ENCODE results near the gene CIRBP.

CIRBP gene

DNA sequence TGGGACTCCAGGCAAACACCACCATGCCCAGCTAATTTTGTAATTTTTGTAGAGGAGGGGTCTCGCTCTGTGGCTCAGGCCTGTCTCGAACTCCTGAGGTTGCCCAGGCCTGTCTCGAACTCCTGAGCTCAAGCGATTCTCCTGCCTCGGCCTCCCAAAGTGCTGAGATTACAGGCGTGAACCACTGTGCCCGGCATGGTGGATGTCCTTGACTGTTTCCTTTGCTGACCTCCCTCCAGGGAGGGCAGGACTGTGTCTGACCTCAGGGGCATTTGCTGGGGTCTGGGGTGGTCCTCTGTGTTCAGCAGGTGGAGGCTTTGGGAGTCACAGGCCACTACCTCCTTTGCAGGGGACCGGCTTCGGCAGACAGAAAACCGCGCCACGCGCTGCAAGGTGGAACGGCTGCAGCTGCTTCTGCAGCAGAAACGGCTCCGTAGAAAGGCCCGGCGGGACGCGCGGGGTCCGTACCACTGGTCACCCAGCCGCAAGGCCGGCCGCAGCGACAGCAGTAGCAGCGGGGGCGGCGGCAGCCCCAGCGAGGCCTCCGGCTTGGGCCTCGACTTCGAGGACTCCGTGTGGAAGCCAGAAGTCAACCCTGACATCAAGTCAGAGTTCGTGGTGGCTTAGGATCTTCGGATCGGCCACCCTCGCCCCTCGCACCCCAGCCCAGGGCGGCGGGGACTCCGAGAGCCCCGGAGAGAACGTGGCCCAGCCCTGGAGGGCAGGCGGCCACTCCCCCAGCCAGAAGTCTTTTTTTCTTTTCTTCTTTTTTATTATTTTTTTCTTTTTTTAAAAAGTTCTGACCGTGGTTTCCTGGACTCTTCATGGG is 12.3 kb upstream of the CIRBP start:
- no peak for DNase-seq (ENCODE audit: low read depth)

DNA sequence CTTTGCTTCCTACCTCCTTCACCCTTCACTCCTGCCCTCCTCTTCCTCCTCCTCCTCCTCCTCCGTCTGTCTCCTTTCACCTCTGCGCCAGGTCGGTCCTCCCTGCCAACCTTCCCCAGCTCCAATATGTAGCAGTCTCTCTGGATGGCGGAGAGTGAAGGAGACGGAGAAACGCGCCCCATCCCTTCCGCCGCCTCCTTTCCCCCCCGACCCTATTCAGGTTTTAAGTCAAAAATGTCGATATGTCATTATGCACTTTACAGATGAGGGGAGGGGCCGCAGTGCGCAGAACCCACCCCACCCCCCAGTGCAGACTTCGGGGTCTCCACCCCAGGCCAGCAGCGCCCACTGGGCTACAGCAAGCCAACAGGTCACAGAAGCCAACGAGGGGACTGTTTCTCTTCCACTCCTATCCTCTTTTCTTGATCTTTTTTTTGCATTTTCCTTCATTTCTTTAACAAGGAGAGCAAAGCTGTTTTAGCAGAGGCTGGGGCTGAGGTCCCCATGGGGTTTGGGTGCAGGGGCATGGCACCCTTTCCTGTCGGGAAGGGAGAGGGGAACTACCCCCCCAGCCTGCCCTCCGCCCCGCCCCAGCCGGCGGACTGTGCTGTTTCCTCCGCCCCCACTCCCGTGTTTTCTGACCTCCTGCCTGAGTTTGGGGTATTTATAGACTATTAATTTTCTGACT is 11.5 kb upstream of the CIRBP start:
- DNase-seq (ENCODE audit: low read depth): no peak

DNA sequence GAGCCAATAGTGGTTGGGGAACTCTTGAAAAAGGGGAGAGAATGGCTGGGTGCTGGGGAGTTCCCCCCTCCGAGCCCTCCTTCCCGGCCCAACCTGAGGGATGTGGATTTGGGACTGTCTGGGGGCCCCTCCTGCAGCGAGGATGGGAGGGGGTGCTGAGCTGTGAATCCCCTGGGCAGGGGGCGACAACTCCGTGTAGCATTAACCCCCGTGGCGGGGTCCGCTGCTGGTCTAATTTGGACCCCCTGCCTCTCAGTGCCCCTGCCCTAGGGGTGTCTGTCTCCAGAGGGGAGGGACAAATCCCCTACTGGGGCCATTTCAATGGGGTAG is 11.0 kb upstream of the CIRBP start:
- DNase-seq (ENCODE audit: low read depth): no peak

DNA sequence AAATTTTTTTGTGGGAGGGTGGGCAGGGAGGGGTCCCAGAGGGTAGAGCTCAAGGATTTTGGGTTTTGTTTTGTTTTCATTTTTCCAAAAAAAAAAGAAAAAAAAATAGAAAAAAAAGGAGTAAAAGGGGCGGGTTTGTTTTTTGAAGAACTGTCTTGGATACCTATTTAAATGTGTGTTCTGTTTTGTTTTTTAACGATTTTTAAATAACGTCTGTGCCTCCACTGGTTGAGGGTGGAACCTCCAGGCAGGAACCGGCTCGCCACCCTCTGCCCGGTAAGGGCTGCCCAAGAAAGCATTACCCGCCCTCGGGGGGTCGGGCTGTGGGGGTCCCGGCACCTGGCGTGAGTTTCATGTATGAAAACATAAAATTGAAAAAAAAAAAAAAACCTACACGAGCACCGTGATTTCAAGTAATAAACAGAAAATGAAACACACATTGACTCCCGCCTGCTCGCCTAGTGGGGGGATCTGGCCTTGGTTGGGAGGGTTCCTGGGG is 10.4 kb upstream of the CIRBP start:
- no peak for DNase-seq (ENCODE audit: low read depth)

DNA sequence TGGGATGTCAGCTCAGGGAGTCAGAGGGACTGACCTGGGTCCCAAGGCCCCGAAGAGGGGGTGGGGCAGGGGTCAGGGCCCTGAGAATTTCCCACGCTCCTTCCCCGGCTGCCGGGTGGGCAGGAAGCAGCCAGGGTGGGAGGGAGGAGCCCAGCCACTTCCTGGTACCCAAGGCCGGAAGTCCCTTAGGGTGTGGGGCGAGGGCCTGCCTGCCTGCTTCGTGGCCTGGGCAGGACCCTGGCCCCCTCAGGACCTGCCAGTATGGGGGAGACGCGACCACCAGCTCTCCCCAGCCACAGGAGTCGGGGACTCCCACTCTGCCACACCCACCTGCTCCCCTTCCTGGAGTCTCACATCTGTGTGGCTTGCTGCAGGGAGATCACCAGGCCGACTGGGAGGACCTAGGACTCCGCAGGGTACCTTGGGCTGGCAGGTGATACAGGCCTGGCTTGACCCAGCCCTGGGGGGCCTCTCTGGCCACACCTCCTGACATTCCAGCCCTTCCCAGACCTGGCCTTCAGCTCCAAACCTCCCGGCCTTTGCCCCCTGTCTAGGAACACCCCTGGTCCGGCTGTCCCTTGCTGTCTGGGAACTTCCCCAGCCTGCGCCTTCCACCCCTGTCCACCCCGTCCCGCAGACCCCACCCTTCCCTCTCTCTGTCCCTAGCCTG is 9.8 kb upstream of the CIRBP start:
- DNase-seq (ENCODE audit: low read depth): no peak

DNA sequence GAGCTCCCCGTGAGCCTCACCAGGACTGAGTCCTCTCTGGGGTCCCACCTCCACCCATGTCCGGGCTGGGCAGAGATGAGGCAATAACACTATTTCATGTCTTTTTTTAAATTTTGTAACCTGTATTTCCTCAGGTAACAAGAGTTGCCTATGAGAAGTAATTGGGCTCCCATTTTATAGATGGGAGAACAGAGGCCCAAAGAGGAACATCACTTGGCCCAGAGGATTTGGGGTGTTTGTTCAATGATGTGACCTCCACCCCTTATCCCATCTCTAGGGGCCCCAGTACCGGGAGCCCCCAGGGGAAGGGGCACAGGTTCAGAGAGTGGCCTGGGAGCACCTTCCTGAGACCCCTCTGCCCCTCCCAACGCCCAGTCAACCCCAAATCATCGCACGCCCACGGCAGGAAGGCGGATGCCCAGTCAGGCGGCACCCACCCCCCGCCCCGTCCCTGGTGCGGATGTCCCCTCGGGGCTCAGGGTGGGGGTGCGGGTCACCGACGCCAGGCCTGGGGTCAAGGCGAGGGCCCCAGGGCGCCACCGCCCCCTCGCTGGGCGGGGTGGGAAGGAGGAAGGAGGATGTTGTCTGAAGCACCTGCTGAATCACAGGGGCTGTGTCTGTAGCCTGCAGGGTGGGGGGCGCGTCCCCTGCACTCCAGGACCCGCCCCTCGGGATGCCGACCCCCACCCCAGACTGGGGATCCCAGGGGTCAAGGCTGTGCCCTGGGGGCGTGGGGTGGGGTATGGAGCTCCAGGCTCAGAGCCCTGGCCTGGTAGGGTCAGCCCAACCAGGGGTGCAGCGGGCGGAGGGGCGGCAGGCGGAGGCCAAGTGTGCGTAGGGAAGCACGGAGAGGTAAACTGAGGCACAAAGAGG is 9.0 kb upstream of the CIRBP start:
- DNase-seq (ENCODE audit: low read depth): no peak

DNA sequence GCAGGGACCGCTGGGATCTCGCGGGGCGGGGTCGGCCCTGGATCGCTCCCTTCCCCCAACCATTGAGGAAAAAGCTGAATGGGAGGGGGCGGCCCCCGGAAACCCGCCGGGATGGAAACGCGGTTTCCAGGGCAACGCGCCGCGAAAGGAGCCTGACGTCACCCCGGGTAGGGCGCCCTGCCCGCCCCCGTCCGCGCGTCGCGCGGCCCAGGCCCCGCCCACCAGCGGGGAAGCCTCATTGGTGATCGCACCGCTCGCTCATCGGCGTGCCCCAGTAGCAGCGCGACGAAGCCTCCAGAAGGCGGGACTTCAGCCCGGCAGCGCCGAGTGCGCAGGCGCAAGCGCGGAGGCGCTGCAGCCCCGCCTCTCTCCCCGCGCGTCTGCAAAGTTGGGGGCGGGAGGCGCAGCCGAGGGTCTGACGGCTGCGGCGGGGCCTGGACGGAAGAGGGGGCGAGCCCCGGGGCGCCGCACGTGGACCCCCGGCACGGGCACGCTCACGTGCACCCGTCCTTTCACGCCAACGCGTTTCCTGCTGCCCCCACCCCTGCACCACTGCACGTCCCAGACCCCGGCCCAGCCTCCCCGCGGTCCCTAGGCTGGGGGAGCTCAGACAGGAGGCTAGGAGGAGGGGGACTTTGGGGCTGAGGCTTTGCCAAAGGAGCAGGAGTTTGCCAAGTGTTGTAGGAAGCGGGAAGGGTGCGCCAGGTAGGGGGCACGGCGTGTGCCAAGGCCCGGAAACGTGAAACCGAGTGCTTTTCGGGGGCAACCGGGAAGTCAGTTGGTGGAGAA is 8.2 kb upstream of the CIRBP start:
- DNase-seq (ENCODE audit: low read depth): peak; percentile 67

DNA sequence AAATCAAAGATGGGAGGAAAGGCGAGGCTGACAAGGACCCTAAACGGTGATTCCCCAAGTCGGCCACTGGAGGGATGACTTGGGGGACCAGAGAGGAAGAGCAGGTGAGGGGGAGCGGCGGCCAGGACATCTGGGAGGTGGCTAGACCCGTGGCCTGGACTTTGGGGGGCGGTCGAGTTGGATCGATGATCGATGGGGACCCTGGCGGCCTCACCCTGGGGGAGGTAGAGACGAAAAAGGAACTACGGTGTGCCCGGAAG is 7.7 kb upstream of the CIRBP start:
- no peak for DNase-seq (ENCODE audit: low read depth)

DNA sequence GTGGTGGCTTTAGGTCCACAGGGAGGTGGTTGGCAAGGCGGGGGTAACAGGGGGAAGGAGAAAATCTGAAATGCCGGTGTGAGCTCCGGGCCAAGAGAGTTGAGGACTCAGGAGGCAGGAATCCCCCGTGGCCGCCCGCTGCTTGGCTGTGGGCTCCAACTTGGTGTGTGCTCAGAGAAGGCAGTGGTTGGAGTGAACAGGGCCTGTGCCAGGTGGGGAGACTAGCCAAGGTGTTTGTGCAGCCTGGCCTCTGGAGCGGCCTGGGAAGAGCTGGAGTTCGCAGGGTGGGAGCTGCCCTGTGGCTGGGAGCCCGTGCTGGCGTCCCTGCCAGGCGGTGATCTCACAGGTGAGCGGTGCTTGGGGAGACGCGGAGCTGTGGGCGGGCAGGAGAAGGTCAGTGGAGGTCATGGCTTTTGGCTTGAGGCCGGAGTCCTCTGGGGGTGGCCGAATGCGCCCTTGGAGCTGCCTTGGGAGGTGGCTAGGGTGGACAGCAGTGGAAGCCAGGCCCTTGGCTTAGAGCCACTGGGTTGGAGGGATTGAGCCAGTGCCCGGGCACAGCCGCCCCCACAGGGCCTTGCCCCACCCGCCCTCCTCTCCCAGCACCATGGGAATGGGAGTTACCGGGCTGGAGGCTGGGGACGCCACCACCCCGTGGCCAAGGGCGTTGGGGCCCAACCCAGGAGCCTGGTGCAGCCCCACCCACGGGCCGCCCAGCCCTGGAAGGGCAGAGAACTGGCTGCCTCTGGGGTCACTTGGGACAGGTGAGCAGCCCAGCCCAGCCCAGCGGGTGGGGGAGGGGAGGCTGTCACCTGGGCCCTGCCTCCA is 7.1 kb upstream of the CIRBP start:
- no peak for DNase-seq (ENCODE audit: low read depth)

DNA sequence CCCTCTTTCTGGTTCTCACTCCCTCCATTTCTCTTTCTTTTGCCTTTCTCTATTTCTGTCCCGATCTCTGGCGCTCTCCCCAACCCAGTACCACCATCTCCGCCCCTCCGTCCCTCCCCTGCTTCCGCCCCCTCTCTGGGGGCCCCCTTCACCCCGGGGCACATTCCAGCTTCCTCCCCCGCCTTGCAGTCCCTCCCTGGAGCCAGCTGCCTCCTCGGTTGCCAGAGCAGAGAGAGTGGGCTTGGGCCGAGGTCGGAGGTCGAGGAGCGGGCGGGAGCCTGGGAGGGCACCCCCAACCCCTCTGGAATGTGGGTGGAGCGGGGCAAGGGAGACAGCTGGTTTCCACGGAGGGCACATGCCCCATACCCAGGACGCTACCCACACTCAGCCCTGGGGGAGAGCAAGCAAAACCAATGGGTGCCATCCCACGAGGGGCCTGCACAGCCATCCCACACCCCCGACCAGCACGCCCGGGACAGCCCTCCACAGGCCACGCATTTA is 6.5 kb upstream of the CIRBP start:
- no peak for DNase-seq (ENCODE audit: low read depth)

DNA sequence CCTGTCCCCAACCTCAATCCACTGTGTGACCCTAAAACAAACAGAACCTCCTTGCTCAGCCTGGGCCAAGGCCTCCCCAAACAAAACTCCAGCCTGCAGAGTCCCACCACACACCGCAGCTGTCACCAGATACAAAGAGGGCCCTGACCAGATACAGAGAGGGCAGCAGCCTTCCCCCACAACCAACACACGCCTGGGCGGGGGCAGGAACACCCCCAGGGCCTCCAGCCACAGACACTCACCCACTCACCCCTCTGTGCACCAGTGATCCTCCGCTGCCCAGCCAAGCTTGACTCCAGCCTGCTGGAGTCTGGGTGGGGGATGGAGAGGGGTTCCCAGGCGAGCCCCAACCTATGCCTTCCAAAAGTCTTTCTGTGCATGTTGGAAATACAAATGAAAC is 5.9 kb upstream of the CIRBP start:
- DNase-seq (ENCODE audit: low read depth): no peak

DNA sequence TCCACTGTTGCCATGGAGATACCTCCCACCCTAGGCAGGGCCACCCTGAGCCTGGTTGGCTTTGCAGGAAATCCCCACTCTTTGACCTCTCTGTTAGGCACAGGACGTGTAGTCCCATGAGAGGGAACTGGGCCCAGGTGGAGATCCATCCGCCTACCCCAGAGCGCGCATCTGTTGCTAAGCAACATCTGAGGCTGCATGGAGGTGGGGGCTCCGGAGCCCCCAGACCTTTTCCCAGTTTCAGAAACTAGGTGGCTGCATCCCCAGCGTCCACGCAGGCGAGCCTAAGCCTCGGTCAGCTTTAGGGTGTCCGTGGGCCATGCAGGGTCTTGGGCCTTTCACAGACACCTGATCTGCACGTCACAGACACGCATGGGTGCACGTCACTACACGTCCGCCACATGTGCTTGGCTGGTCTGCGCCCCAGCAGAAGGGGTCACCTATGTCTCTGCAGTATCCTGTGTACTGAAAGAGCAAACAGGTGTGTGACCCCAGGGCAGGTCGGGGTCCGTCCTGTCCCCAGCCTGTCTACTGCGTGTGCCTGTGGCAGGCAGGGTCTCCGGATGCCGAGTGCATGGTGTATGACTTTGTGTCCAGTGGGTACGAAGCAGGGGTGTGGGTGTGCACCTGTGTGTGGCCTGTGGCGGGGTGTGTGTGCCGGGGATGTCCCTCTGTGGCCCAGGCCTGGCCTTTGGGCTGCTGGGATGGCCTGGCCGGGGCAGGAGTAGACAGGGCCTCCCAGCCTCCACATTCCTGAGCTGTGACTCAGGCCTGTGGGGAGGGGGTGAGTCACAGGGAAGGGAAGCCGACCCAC is 4.1 kb upstream of the CIRBP start:
- DNase-seq (ENCODE audit: low read depth): no peak

DNA sequence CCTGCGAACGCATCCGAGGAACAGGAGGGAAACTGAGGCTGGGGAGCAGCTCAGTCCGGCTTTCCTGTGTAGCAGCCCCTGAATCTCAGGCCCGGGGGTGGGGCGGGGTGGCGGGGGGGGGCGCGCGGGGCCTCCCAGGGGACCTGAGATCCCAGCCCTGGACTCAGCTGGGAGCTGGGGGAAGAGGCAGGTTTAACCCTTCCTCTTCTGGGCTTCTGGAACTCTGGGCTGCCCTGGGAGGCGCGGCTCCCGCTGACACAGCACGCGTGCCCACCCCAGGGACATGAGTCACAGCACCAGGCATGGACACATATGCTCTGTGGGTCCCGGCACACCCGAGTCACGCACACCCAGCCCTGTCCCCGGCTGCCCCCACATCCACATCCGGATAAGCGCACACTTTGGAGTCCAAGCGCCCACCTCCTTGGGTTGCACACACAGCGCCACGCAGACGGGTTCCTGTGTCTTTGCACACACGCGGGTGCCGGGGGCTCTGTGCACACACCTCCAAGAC is 3.5 kb upstream of the CIRBP start:
- peak; percentile 64 for DNase-seq (ENCODE audit: low read depth)

DNA sequence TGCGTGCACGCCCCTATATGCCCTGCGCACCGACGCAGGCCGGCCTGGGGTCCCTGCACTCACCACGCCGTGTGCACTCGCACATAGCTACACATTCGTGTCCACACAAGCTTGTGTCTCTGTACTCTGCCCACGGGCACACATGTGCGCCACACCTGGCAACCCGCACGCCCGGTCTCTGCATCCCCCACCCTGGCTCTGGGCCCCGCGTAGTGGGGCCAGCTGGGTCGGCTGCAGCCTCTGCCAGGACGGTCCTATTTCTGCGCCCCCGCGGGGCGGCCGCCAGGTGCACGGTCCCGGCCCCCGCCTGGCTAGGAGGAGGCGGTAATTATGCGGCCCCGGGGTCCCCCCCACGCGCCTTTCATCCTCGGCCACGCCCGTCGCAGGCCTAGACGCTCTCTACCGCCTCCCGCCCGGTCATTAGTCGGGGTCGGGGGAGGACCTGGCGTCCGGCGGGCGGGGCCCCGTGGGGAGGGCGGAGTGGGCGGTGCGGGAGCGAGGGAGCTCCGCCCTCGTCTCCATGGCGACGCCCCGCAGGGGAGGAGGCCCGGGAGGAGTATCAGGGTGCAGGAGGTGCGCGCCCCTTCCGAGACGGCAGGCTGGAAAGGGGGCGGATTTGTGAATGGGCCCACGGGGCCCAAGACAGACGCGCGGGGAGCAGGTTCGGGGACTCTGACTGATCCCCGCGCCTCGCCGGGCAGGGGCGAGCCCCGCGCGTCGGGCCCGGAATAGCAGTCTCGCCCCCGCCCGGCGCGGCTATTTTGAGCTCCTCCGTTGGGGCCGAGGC is 2.8 kb upstream of the CIRBP start:
- no peak for DNase-seq (ENCODE audit: low read depth)

DNA sequence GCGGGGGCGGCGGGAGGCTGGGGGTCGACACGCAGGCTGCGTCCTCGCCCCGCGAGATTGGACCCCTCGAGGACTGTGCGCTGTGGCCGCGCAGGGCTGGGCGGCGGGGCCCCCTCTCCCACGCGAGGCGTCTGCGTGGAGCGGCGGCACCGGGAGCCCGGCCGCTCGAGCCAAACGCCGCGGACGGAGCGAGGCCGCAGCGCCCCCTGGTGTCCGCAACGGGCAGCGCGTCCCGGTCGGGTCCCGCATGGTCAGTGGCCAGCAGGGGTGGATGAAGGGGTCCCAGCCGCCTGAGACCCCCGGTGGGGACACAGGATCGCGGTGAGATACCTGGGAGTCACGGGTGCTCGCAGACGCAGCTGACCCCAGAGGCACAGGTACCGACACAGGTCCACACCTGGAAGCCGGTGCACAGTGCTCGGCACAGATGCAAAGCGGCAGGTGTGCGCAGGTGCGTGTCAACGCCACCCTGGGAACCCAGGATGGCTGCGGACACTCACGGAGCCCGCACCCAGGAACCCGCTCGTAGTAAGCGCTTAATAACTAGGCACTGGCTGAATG is 2.1 kb upstream of the CIRBP start:
- no peak for DNase-seq (ENCODE audit: low read depth)

DNA sequence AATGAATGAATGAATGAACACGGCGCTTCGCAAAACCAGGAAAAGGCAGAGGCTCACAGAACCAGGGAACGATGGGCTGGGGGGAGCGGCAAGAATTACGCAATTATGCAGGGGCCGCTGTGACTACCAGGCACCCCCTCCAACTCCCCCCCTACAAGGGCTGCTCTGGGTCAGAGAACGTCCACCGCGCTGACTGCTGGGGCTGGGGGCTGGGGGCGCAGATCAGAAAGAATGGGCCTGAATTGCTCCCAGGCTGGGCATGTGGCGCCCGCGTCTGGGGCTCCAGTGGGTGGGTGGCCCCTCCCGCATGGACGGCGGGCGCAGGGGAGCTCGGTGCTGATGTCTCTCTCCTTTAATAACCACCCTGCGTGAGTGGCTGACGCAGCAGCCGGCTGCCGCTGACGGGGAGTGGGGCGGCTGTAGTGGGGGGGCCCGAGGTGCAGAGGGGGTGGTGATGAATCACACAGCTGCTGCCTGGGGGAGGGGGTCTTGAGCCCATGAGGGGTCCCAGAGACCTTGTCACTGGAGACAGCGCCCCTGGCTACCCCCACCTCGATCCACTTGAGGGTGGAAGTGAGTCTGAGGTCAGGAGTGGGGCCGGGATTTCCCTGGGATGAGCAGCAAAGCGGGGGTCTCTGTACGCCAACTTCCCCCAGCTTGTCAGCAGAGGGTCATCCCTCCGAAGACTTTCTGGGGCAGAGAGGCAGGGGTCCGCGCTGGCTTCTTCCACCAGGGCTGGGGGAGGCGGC is 1.5 kb upstream of the CIRBP start:
- DNase-seq (ENCODE audit: low read depth): no peak

DNA sequence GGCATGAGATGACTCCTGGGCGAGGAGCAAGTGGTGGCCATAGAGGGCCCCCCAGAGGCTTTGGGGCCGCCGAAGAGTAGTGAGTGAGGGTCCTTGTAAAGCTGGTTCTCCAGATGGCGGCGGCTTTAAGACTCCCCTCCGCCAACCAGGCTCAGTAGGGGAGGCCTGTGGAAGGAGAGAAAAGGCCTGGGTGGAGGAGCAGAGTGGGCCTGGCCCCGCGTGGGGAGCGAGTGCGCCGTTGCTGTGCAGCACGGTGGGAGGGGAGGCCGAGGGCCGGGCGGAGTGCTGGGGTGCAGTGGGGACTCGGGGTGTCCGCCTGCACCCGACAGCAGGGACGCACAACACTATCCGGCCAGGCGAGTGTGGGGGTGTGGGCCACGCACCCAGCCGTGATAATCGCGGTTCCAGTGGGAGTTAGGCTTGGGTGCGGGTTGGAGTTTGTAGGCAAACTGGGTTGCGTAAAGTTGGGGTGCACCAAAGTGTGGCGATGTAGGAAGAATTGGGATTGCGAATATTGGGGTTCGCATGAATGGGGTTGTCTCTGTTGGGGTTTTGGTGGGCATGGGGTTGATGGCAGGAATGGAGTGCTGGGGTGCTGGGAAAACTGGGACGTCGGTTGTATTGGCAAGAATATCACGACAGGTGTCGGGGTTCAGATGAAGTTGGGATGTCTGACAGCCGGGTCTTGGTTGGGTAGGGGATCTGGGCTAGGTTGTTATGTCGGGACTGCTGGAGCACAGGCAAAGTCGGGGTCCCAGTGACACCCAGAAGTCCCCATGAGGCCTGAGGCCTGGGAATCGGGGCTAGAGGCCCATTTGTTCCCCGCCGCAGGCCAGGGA is 687 bp upstream of the CIRBP start:
- DNase-seq (ENCODE audit: low read depth): no peak

Measured in GM04503 (cell line).